Loucy (cell line): ENCODE measurements around the gene HIRA.

Experiments used
- CTCF ChIP-seq: fragments of 200-600 bp; sonication (generic); conservative IDR thresholded peaks from 2 replicates; pipeline ENCODE4 v1.5.1; 2014; ENCODE audit warnings: mild to moderate bottlenecking, antibody characterized with exemption, low read length
- EZH2phosphoT487 ChIP-seq: fragments of 200-600 bp; IDR thresholded peaks from 2 replicates; pipeline ENCODE4 v1.6.1; 2018; ENCODE audit warnings: antibody characterized with exemption, mild to moderate bottlenecking, moderate library complexity, borderline replicate concordance

GRCh38 chr22:19394274-19395050, 37.1 kb downstream of the HIRA start:
- TF ChIP-seq CTCF, result no peak
- TF ChIP-seq EZH2phosphoT487, result no peak
